ENCODE results near the gene MARCHF10.
A peak's percentile ranks its signal among the peaks of the same experiment; 100 is the strongest.

MARCHF10 gene

DNA sequence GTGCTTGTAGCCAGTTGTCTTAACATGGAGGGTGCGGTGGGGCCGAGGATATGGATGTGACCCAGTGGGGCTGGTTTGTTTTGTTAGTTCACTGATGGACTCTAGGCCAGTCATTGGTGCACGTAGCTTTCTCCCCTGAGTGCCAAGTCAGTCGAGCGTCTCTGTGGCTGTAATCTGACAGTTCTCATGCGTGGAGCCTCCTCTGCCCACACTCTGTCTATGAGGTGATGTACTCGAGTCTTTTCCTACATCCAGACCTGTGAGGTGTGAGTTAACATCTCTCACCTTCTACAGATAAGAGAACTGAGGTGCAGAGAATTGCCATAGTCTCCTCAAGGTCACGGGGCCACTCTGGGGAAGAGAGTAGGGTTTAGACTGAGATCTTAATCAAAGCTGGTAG, 90.2 kb downstream of the MARCHF10 start:
- no peak for DNase-seq (ENCODE audit: low read depth, low spot score)

DNA sequence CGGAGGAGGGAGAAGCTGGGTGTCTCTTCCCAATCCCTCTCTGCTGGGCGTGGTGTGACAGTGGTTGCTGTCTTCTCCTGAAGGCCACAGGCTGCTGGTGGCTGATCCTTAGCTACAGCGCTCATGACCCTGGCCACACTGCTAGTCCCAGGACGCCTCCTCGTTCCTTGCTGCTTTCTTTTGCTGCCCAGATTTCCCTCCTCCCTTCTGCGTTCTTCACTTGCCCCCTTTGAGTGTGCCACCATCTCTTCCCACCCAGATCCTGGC, 90.6 kb downstream of the MARCHF10 start:
- no peak for DNase-seq (ENCODE audit: low read depth, low spot score)

DNA sequence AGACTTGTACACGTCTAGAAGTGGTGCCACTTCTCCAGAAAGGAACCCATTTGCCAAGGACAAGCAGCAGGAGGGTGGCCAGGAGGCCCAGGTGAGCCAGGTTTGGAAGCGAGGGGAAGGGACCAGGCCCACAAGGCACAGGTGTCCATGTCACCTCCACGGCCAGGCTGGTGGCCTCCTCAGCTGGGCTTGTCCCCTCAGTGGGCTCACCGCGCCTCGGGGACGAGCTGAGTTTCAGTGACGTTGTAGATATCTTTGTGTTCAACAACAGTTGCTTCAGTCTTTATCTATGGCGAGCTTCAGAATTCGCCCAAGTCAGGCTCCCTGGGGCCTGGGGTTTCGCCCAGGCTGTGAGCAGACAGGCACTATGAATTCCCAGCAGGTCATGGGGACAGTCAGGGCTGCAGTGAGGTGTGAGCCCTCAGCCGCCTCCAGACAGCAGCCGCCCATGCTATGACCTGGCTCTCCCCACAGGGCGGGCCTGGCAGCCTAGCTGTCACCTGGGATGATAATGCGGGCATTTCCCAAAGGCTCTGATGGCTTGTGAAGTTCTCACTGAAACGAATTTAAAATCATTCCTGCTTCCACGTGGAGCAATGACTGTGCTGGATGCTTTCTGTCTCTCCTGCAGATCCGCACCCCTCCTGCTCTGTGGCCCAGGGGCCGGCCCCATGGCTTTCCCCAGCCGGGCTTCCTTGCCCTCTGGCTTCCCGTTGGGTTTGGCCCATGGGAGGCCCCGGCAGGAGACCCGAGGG, 91.1 kb downstream of the MARCHF10 start:
- DNase-seq (ENCODE audit: low read depth, low spot score): no peak

DNA sequence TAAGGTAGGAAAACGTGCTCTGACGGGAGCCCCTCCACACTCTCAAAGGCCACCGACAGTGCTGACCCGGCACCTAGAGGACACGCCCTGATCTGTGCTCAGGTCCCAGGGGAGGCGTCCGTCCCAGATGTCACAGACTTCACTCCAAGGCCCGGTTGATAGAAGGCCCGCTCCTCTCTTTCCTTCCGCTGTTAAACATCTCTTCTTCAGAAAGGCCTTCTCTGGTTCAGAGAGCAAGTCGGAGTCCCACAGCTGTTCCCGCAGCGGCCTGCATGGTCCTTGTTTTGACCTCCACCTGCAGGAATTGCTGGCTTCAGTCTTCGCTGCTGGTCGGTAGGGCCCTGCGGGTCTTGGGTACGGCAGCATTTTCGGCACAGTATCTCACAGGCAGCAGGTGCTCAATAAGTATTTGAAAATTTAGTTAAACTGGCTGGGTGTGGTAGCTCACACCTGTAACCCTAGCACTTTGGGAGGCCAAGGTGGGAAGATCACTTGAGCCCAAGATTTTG, 92.2 kb downstream of the MARCHF10 start:
- no peak for DNase-seq (ENCODE audit: low read depth, low spot score)

DNA sequence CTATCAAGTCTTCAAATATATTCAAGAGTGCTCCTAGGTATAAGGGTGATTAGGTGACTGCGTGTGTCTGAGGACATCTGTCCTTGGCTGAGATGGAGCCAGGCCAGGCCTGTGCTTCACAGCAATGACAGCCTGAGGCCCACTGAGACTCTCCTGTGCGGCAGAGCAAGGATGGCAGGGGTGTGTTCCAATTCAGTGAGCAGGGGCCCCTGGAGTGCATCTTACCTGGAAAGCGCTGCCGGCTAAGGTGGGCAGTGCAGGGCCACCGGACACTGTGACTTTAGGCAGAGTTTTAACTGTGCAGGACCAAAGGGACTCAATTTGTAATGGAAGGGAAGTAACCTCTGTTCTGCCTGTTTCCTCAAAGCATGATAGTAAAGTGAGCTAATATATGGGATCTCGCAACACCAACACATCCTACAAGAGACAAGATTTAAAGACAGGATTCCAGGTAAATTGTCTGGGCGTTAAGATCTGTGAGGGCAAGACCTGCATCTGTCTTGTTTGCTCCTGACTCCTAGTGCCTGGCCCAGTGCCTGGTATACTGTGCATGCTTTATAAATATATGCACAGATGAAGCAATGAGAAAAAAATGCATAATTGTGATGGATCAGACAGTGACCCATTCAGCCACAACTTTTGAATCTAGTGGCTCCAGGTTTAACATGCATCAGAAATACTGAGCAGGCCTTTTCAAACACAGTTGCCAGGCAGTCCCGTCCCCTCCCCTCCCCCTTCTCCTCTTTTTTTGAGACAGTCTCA, 93.9 kb downstream of the MARCHF10 start:
- no peak for DNase-seq (ENCODE audit: low read depth, low spot score)

DNA sequence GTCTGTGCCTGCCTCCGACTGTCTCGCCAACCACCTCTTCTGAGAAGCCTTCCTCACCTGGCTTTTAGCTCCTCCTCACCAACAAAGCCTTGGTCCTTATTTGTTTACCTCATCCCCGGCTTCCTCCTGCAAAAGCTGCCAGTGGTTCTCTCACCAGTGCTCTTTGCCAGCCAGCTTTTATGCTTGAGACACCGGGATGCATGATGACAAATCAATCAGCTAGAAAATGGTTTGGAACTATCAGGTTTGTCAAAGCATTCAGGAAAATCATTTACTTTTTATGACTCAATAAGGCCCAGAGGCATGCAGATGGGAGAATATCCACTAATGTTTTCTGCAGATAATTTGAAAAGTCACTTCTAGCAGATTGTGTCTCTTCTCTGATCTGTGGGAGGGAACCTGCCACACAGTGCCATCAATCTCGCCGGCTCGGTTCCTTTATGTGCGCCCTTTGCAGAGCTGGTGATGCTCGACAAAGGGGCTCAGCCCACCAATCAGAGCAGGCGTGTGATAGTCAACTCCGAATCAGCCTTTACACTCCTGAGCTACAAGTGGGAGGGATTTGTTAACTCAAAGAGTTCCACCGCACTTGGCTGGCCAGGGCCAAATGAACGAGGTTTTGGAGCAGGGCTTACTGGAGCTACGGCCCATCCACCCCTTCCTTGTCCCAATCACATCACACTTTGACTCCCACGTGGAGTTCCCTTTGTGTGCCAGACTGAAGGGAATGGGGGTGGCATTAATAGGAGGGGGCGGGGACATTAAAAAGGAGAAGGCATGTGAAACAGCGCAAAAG, 94.8 kb downstream of the MARCHF10 start:
- DNase-seq (ENCODE audit: low read depth, low spot score): no peak

DNA sequence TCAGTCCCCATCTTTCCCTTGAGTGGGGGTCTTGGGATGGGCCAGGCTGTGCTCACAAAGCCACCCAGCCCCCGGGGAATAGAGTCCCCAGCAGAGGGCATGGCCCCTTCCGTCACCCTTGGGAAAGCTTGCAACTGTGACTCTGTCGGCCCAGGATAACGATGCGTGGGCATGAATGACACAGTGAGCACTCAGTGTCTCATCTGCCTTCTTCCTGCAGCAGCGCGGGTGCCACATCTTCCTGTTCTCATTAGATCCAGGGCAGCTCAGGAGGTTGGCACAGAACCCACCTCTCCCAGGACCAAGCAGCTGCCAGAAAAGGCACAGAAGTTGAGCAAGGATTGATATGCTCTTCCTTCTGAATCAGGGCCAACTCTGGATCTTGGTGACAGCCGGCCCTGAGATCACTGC, 95.9 kb downstream of the MARCHF10 start:
- DNase-seq (ENCODE audit: low read depth, low spot score): no peak

DNA sequence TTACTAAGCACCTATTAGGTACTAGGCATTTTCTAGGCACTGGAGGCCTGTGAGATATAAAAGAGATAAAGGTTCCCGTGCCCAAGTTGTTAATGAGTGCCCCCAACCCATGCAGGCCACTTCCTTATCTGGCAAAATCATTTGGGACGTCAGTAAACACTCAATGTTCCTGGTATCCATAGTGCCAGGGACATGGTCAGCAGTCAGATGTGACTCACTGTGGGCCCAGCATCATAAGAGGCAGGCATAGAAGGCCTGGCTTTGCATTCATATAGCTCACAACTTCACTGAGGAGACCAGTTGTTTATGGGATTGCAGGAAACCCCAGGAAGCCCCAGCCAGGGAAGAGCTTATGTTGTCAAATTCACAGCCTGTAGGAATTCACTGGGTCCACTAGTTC, 99.5 kb downstream of the MARCHF10 start:
- no peak for DNase-seq (ENCODE audit: low read depth, low spot score)

DNA sequence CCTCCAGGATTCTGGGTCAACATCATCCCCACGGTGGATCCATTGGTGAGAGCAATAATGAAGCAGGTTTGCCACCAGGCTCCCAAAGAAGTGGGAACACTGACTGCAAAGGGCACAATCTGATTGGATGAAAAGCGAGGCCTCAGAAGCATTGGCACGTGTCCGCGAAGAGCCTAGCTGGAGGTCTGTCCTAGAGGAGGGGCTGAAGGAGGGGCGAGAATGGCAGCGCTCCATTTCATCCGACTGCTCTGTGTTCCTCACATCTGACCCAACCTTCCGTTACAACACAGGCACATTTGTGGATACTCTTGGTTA, 100.7 kb downstream of the MARCHF10 start:
- DNase-seq (ENCODE audit: low read depth, low spot score): no peak

DNA sequence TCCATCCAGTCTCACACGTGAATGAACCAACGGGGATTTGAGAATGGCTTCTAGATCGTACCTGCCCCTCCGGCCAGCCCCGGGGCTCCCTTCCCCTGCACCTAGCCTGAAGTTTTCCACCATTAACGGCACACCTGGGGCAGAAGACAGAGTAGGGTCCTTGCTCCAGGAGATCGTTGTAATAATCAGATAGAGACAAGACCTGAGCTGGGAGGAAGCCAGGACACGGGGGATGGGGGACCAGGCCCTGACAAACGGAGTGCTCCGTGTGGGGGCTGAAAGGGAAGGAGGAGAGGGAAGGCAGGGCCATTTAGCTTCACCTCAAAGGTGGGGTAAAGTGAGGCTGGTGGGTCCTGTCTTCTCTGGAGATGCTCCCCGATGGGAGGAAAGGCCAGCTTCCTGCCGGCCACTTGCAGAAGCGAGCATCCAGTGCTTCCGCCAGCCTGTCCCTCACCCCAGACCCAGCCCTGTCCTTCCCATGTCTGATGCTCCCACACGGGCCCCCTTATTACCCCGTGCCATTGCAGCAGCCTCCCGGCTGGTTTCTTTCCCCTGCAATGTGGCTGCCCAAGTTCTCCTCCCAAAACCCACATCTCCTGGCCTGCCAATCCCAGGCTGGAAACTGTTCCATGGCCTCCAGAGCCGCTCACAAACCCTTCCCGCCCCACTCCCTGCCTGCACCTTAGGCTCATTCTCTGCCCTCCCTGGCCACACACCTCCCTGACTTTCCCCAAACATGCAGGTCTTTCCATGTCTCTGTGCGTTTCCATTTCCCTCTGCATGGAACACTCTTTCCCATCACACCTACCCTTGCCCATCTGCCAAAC, 101.3 kb downstream of the MARCHF10 start:
- DNase-seq (ENCODE audit: low read depth, low spot score): no peak

DNA sequence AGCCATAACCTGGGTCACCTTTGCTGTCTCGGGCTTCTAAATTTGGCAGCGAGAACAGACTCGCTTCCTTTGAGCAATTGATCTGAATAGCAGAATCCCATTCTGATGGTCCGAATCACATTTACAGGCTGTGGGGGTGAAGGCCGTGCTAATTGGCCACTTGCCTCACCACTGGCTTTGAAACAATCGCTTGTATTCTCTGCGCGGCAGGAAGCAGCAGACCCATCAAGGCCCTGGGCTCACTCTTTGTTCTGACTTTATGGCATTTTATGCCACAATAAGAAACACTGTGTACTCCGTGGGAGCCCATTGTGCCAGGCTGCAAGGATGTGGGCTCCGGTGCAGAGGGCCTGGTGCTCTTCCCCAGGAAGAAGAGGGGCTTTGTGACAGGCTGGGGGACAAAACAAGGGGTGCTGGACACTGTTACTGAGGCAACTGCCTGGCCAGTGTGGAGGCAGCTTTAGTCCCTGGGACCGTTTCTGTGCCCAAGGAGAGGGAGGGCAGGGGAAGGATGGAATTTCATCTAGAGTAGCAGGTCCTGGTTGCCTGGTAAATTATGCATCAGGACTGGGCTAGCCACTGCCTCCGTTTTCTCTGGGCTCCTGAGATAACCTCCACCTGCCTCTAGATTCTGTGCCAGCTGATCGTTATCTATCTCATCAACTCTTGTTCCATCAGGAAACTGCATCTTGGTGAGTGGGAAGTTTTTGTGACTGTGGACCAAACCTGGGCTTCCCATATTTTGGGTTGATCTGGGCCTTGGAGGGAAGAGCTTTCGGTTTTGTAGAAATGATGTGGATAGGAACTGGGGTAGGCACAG, 102.1 kb downstream of the MARCHF10 start:
- peak; percentile 57 for DNase-seq (ENCODE audit: low read depth, low spot score)

DNA sequence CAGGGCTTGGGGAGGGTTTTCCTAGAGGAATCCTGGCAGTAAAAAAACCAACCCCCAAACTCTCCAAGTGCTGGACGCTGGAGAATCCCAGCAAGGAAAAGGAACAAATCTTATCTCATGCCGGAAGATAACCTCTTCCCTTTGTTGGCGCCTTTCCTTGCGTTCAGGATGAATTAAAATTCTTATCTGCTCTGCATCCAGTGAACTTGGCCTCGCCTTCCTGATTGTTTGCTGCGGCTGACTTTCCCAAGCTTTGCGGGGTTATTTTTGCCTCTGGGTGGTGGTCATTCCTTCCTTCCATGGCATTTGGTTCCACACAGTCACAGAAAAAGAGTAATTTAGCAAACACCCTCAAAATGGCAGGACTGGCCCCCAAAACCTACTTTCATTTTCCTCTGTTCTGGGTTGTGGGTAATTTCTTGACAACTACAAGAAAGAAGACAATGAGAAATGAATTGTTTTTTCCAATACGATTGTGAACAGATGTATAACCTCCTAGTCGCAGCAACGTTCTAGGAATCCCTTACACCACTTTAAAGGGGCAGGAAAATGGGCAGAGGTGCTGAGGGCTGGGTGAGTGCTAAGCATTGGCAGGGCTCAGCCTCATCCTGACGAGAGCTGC, 102.8 kb downstream of the MARCHF10 start:
- DNase-seq (ENCODE audit: low read depth, low spot score): no peak

DNA sequence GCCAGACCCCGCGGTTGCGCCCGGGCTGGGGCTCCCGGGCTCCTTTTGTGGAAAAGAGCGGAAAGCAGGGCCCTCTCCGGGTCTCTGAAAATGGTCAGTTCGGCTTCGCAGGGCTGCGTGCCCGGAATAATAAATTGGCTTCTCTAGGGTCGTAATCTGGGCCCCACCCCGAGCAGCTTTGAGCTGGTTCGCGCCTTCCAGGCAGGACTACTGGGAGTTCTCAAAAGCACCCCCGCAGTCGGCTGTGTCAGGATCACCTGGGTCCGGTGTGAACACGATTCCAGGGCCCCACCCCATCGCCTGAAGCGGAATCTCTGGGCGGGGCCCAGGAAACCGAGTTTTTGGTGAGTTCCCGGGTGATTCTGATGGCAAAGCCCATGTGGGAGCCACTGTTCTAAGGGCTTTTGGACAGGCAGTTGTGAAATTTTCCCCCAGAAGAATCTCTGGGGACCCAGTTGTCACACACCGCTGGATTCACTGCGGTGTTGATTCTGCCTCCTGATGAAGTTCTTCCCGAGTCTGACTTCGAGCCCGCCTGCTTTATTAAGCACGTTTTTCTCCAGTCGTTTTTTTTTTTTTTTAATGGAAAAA, 103.6 kb downstream of the MARCHF10 start:
- DNase-seq (ENCODE audit: low read depth, low spot score): peak; percentile 61

DNA sequence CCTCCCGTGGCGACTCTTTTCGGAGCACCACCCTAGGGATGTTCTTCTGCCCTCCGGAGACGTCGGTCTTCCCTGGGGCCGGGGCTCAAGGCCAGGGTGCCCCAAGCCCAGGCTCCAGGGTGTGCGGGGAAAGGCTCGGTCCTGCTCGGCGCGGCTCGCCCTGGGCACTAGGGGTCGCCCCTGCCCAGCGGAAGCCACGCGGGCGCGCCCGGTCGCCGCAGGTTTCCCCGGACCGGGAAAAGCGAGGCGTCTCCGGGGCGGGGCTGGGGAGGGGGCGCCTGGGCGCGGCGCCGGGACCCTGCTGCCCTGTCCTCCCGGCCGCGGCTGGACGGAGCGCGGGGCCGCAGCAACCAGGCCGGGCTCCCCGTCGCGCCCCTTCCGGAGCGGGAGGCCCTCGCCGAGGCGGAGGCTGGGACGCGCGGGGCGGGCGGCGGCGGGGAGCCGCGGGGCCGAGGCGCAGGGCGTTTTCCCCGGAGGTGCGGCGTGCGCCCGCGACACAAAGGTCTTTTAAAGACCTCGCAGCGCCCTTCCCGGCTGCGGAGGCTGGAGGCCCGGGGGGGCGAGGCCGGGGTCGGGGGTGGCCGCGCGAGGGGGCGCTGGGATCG, 104.2 kb downstream of the MARCHF10 start:
- DNase-seq (ENCODE audit: low read depth, low spot score): peak; percentile 79

DNA sequence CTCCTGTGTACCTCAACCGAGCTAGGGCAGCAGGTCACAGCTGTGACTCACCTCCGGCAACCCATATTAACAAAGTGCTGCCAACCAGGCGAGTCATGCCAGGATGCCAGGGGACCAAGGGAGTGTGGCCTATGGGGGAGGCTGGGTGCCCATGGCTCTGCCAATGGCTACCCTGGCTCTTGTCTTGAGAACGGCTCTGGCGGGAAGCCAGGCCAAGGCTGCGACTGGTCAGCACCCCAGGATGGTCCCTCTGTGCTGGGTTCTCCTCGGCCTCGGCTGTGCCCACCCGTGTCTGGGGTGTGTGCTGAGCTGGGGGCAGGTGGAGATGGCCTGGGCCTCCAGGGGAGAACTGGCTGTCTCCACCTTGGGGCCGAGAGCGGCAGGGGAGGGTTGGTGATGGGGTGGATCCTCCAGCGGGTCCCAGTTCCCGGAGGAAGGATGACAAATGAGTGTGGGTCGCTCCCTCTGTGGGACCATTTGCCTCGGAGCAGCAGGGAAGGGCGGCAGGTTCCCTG, 104.8 kb downstream of the MARCHF10 start:
- DNase-seq (ENCODE audit: low read depth, low spot score): no peak

DNA sequence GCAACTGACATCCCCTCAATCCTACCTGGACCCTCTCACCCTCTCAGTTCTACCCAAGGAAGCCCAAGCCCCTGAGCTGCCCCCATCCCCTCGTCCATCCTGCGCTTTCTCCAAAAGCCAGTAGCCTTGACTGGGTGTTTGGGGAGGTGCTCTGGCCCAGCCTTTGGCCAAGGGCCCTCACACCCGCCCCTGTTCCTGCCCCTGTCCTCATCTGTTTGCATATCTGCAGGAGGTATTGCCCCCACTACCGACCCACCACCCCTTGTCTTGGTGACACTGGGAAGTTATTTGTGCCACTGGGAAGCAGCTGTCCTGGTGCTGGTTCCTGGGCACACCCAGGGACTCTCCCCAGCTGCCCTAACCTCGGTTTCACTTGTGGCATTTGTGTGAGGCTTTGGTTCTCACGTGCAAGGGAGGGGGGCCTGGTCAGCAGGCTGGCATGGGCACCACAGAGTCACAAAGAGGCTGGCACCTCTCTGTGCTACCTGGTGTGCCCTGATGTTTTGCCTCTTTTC, 105.3 kb downstream of the MARCHF10 start:
- DNase-seq (ENCODE audit: low read depth, low spot score): no peak

DNA sequence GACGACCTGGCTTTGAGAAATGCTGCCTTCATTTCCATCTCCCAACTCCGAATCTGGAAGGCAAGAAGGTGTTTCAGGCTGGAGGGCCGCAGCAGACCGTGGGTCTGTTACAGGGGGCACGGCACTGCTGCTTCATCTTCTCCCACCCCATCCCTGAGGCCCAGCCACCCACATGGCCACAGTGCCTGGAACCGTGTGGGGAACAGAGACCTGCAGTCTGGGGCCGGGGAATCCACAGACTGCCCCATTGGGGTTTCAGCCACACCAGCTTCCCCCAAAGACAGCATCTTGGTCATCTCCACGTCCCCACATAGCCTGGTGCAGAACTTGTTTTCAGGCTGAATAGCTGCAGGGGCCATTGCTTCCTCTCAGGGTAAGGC, 106.4 kb downstream of the MARCHF10 start:
- no peak for DNase-seq (ENCODE audit: low read depth, low spot score)

DNA sequence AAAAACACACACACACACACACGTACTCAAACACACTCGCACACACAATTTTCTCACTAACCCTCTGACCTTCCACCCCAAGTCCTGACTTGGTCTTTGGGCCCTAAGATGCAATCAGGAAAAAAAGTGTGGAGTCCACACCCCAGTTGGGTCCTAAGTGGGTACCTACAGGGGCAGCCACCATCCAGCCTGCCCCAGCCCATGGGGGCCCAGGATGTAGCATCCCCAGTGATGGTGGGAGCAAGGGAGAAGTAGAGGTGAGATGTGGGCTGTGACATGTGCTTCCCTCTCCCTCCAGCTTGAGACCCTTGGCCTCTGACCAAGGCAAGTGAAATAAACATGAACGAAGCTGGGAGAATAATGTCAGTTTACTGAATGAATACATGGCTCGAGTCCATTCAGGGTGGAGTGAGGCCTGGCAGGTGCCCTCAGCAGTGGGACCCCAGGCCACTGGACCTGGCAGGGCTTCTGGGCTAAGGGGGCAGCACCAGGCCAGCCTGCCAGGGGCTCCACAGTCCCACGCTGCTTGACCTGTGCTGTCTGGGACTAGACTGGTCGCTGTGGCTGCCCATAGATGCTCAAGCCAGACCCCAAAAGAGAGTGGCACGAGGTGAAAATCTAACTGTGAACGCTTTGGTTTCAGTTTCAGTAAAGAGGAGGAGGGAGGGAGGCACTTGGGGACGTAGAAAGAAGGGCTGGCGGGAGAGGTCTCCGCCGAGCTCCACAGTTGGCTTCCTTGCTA, 107.0 kb downstream of the MARCHF10 start:
- DNase-seq (ENCODE audit: low read depth, low spot score): no peak

All from ELF-1 (cell line).